NCI-H2227 (cell line): ENCODE measurements around the gene HAL.

Experiments used
- DNase-seq: peaks from one replicate; lab custom pipeline; 2025; ENCODE audit not compliant: unreplicated experiment; lab: John Stamatoyannopoulos, UW

HAL gene

GRCh38 chr12:95996034-95996658 is at the start of gene HAL:
Gene HAL, minus strand, starts transcription at chr12:95996344. Its CDS starts 434 bp downstream, at chr12:95995910.
- DNase-seq, result no peak

GRCh38 chr12:96045566-96045965 is 49.4 kb upstream of the HAL start:
- no peak for DNase-seq

GRCh38 chr12:96044943-96045290 is 48.8 kb upstream of the HAL start:
- DNase-seq, result no peak

GRCh38 chr12:96044017-96044942 is 48.1 kb upstream of the HAL start:
- DNase-seq, result no peak

GRCh38 chr12:96041181-96041580 is 45.0 kb upstream of the HAL start:
- no peak for DNase-seq

- DNase-seq, result no peak
Observed at GRCh38 chr12:96040305-96041133, 44.4 kb upstream of the HAL start.

- DNase-seq, result no peak
Observed at GRCh38 chr12:96039516-96039915, 43.4 kb upstream of the HAL start.

- DNase-seq, result no peak
Observed at GRCh38 chr12:96036765-96037455, 40.8 kb upstream of the HAL start.

GRCh38 chr12:96035283-96036236 is 39.4 kb upstream of the HAL start, which contains the start of gene LTA4H:
Gene LTA4H, minus strand, starts transcription at chr12:96035587. Its CDS starts 68 bp downstream, at chr12:96035519.
- peak; percentile 99 for DNase-seq

- peak; percentile 7 for DNase-seq
Observed at GRCh38 chr12:96034621-96035282, 38.6 kb upstream of the HAL start.

GRCh38 chr12:96033549-96034389 is 37.6 kb upstream of the HAL start:
- no peak for DNase-seq

GRCh38 chr12:96029826-96030225 is 33.7 kb upstream of the HAL start:
- no peak for DNase-seq

GRCh38 chr12:96028538-96028937 is 32.4 kb upstream of the HAL start:
- no peak for DNase-seq

- no peak for DNase-seq
Observed at GRCh38 chr12:96026331-96026730, 30.2 kb upstream of the HAL start.

GRCh38 chr12:96025518-96025917 is 29.4 kb upstream of the HAL start:
- DNase-seq, result no peak

GRCh38 chr12:96020314-96021003 is 24.3 kb upstream of the HAL start:
- DNase-seq, result no peak

GRCh38 chr12:96015672-96016071 is 19.5 kb upstream of the HAL start:
- peak; percentile 11 for DNase-seq
